Inferior parietal cortex (tissue), 1 donor: ENCODE data around the gene FAM53A.
A peak's percentile ranks its signal among the peaks of the same experiment; 100 is the strongest.

Experiments used
- DNase-seq: peaks from one replicate; pipeline ENCODE4 v3.0.0-alpha.2; 2016; ENCODE audit errors: extremely low spot score

Gene FAM53A

GRCh38 chr4:1683736-1684505 lies at the start of gene FAM53A:
TSS of gene FAM53A (minus strand) at chr4:1684313. CDS start at chr4:1668741, 15,572 bp downstream.
- peak; percentile 66 for DNase-seq

GRCh38 chr4:1732911-1733310 lies 48.8 kb upstream of the FAM53A start:
- DNase-seq = no peak

GRCh38 chr4:1731180-1731579 lies 47.1 kb upstream of the FAM53A start:
- DNase-seq = no peak

- DNase-seq = no peak
These were observed 46.5 kb upstream of the FAM53A start for GRCh38 chr4:1730532-1731135.

- DNase-seq = no peak
These were observed 44.2 kb upstream of the FAM53A start for GRCh38 chr4:1728061-1728980.

DNA sequence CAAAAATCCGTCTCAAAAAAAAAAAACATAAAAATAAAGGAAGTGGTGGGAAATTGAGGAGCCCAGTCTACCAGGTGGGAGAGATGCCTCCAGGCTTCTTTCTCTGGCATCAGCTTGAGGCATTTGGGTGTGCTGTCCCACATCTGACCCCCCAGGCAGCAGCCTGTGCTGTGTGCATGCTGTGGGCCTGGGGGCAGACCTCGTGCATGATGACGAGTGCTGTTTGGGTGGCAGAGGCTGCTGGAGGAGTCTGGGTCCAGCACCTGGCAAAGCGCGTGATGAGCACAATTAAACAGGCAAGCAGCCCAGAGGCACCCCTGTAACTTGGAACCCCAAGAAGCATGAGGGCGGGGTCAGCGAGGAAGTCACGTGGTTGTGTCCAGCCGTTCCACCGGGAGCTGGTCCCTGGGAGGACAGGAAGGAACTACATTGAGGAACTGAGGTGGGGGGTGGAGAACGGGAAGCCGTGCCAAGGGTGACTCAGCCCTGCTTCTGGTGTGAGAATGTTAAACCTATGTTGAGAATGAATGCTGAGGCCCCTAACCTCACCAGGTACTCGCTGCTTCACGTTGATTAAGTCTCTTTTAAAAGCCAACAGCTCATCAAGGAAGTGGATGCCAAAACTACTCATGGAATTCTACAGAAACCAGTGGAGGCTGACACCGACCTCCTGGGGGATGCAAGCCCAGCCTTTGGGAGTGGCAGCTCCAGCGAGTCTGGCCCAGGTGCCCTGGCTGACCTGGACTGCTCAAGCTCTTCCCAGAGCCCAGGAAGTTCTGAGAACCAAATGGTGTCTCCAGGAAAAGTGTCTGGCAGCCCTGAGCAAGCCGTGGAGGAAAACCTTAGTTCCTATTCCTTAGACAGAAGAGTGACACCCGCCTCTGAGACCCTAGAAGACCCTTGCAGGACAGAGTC lies 43.3 kb upstream of the FAM53A start:
- no peak for DNase-seq

DNA sequence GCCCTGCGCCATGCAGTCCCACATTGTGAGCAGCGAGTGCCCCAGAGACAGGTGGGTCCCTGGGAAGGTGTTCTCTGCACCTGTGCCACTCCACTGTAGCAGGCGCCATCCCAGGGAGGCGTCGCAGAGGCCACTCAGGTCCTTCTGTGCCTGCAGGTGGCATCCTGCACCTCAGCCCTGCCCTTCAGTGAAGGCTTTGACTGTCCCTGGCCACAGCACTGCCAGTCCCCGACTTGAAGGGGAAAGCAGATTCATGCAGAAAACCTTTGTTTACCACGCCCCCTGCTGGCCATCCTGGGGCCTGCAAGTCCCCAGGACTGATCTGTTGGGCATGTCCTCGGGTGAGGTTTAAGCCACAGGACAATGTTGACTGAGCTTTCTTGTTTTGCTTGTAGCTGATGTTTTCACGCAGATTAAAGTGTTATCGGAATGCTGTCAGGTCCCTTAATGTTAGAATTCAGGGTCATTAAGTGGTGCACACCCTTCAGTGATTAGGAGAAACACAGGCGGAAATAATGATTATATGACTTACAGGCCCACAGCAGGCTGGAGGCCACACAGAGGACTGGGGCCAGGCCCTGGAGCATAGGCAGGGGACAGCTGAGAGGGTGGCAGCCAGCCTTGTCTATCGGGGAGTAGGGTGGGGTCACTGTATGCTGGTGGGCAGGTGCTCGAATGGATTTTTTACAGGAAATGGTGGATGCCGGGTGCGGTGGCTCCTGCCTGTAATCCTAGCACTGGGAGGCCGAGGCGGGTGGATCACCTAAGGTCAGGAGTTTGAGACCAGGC lies 42.2 kb upstream of the FAM53A start:
- DNase-seq = peak; percentile 96

- no peak for DNase-seq
These were observed 41.4 kb upstream of the FAM53A start for GRCh38 chr4:1725521-1725920.

GRCh38 chr4:1723131-1723801 lies 39.2 kb upstream of the FAM53A start:
- no peak for DNase-seq

DNA sequence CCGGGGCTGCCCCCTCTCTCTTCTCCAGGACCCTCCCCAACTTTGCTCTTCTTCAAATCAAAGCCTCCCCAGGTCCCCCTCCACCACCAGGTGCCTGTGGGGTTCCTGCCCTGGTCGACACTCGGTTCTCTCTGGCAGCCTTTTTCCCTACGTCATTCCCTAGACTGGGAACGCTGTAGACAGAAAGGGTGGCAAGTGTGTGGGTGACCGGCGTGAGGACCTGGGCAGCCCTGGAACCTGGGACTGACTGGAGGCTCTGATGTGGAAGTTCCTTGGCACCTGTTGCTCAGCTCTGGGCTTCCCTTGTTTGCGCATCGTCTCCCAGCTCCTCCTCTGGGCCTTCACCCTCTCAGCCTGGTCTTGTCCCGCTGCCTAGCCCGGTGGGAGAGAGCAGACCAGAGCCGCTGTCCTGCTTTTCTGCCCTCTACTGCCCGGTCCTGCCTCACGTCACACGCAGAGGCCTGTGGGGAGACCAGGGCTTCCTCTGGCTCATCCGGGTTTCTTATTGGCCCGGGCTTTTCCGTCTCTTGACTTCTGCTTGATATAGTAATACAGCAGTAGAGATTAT lies 38.5 kb upstream of the FAM53A start:
- DNase-seq = no peak

DNA sequence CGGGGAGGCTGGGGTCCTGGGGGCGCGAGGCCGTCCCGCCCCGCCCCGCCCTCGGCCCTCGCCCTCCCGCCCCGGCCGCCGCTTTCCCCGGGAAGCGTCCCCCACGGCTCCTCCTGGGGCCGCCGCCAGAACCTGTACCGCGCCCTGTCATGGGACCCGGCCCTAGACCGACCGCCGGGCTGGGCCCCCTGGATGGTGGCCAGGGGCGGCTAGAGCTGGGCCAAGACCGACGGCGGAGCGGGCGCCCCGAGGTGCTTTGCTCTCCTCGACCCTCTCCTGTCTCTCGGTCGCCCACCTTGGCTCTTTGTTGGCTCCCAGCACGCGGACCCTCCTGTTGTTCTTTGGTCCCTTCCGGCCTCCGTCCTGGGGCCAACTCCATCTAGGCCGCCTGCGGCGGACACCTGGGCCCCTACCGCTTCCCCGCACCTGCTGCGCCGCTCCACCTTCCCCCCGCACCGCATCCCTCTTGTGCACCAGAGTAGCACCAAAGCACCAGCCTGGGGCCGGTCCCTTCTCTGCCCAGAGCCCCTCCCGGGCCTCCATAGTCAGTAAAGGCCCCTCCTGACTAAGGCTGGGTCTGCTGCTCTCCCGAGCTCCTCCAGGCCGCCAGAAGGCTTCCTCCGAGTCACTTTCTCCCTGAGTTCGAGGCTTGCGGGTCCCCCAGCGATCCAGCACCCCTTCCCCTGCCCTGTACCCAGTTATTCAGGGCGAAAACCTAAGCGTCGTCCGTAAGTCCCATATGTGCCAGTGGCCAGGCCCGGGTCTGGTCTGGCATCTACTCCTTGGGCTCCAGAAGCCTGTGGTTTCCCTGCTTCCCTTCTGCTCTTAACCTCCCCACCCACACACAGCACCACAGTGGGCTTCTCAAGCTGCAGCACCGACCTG lies 37.8 kb upstream of the FAM53A start:
- no peak for DNase-seq

DNA sequence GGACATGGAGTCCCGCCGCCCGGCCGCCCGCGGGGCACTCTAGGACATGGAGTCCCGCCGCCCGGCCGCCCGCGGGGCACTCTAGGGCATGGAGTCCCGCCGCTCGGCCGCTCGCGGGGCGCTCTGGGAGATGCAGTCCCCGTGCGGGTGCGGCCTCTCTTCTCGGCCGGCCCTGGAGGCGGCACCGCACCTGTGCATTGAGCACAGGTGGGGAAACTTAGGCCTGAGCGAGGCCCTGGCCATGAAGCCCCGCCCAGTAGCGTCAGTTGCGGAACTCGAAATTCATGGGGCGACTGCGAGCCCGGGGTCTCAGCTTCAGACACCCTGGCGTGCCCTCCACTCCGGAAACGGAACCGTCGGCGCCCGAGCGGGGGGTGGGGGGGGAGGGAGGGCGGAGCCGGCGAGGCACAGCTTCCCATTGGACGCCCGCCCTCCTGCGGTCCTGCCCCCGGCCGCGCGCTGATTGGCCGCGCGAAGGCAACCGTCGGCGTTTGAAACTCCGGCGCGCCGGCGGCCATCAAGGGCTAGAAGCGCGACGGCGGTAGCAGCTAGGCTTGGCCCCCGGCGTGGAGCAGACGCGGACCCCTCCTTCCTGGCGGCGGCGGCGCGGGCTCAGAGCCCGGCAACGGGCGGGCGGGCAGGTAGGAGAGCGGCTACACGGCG lies 37.0 kb upstream of the FAM53A start, which contains the start of the genes TACC3 and TMEM129:
TACC3 (plus strand) TSS at position 519 of the 663 bp plus-strand sequence. CDS start 1,901 bp downstream, outside the sequence.
TMEM129 (minus strand) TSS at position 321 of the 663 bp plus-strand sequence. CDS start 486 bp downstream, outside the sequence.
- peak; percentile 95 for DNase-seq

DNA sequence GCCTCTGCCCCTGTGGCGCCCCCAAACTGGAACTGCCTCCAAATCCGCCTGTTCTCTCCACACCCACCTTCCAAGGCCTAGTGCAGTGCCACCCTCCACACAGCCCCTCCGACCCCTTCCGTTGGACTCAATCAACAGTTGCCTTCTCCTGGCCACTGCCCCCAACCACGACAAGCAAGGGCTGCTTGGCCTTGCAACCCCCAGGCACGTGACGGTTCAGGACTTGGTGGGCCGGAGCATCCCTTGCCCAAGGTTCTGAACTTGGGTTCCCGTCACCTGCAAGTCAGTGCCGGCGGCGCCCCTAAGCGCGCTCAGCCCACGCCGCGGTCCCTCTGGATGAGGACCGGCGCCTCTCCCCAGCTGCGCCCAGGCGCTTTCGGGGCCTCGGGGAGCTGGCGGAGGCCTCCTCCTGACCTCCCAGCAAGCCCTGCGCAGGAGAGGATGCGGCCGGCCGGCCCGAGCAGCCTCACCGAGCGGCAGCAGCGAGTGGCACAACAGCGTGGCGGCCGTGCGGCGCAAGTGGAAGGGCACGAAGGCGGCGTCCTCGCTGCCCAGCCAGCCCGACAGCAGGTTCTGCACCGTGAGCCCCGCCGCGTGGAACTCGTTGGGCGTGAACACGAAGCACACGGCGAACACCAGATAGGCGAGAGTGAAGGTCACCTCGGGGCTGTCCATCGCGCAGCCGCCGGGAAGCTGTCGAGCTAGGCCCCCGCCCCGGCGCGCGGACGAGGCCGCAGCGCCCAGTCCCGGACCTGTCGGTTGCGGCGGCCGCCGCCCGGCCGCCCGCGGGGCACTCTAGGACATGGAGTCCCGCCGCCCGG lies 36.3 kb upstream of the FAM53A start:
- peak; percentile 22 for DNase-seq

DNA sequence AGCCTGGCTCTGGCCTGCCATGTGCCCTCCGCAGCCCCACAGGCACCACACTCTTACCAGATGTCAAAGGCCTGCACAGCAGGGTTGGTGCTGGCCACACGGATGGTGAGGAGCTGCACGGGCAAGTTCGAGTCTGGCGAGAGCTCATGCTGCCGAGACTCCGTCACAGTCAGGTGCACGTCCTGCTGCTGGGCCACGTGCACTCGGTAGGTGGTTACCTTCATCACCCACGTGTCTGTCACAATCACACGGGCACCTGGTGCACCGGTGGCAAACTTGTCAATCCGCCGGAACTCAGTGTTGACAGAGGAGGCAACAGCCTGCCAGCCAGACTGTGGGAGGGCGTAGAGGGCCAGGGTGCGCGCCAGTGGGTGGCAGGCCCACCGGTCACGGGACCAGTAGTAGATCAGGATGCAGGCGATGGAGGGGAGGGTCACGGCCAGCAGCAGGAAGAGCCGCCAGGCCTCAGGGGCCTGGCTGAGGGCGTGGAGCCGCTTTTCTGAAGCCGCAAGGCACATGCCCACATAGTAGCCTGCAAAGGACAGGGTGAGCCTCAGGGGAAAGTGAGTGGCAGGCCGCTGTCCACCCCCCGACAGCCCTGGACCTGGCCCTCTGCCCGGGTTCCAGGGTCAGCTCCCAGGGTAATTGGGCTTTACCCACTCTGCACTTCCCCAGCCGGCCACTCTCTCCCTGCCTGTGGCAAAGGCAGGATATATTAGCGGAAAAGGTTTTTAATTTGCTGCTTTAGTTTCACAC lies 34.2 kb upstream of the FAM53A start:
- DNase-seq = no peak

DNA sequence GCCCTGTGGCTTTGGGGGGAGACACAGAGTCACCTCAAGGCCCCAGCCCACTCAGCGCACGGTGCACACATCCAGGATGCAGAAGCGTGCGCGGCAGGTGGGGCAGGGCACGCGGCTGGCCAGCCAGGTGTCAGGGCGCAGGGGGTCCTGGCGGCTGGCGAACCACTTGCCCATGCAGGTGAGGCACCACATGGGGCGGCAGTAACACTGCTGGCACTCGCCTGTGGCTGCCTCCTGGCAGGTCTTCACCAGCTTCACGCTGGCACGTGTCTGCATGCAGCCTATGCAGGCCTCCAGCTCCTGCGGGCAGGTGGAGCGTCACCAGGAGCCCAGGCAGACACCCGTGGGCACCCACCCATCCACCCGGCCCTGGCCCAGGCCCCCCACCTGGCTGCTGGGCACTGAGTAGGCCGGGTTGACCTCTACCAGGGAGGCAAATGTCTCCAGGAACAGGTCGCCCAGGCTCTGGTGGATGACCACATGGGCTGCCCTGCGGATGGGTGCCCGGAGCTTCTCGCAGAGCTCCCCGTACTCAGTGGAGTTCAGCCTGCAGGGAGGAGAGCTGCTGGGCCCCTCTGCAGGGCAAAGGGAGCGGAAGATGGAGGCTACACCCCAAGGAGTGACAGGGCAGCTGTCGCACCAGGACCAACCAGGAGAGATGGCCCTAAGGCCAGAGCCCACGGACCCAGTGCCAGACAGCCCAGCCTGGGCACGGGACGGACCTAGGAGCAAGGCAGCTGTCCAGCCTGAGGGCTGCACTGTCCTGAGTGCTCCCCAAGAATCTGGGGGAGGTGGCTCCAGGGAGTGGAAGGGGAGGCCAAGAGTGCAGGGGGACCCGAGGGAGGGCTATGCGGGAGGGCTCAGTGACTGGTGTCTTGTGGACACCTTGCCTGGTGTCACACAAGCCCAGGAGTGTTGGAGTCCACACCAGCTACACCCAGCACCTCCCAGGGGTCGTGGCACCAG lies 33.3 kb upstream of the FAM53A start:
- DNase-seq = no peak
